ENCODE measurements around the gene NCBP2L. TPM values are rescaled to one million over a fixed set of nuclear protein-coding genes. Genes with fewer than 3 reads are reported as not detected.

NCBP2L gene
- total RNA-seq, 1 donor from 2014 or later = not detected

DNA sequence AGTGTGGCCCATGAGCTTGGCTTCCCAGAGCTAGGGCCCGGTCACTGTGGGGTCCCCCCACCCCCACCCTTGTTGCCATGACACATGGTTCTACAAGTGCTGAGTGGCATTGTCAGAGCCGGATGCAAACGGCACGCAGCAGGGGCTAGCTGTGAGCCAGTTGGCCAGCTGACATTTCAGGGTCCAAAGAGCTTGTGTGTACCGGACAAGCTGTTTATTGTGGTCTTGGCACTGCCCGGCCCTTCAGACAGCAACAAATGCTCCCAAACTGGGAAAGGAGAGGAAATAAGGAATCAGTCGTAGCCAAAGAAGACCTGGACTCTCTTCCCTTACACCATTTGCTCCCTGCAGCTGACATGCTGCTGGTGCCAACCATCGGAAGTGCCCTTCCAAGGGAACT is 38.8 kb upstream of the NCBP2L start:
- H3K36me3 Mint-ChIP-seq (ENCODE audit: low read depth) = no peaks in the 10 kb centered on the region
- H3K27ac Mint-ChIP-seq (ENCODE audit: unreplicated experiment) = no peak overlapping the region
- no peaks in the 10 kb centered on the region for H3K27me3 Mint-ChIP-seq (ENCODE audit: low read depth)
- TF ChIP-seq, protein P1, sequence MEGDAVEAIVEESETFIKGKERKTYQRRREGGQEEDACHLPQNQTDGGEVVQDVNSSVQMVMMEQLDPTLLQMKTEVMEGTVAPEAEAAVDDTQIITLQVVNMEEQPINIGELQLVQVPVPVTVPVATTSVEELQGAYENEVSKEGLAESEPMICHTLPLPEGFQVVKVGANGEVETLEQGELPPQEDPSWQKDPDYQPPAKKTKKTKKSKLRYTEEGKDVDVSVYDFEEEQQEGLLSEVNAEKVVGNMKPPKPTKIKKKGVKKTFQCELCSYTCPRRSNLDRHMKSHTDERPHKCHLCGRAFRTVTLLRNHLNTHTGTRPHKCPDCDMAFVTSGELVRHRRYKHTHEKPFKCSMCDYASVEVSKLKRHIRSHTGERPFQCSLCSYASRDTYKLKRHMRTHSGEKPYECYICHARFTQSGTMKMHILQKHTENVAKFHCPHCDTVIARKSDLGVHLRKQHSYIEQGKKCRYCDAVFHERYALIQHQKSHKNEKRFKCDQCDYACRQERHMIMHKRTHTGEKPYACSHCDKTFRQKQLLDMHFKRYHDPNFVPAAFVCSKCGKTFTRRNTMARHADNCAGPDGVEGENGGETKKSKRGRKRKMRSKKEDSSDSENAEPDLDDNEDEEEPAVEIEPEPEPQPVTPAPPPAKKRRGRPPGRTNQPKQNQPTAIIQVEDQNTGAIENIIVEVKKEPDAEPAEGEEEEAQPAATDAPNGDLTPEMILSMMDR (conservative IDR thresholded peaks at IDR 0.05) = no peak
- no peaks in the 10 kb centered on the region for H3K9me3 Mint-ChIP-seq
- DNase-seq (ENCODE audit: low read depth, low spot score) = no peak
- peaks cover 13% of the 10 kb centered on the region for H3K4me1 Mint-ChIP-seq
- H3K4me3 Mint-ChIP-seq = no peak overlapping the region

DNA sequence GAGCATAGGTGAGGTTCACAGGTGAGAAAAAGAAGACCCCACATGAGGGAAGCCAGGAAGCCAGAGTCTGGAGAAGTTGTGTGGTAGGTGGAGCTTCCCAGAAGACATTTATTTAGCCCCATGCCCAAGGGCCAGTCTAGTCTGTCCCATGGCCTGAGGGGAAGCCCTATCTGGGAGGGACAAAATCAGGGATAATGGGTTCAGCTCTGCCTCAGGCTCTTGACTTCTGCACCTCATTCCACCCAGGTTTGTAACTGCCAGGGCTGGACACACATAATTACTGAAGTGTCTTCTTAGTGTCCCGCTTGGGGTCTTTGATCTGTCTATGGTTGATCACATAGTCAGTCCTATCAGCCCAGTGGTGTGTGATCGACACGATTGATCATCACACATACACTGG is 38.0 kb upstream of the NCBP2L start:
- Mint-ChIP-seq H3K4me3 (no peak overlapping the region), H3K9me3 (no peaks in the 10 kb centered on the region), H3K4me1 (peaks cover 13% of the 10 kb centered on the region), H3K27ac (ENCODE audit: unreplicated experiment) (no peak overlapping the region), H3K36me3 (ENCODE audit: low read depth) (no peaks in the 10 kb centered on the region), H3K27me3 (ENCODE audit: low read depth) (no peaks in the 10 kb centered on the region)
- no peak for DNase-seq (ENCODE audit: low read depth, low spot score)
- TF ChIP-seq, protein P1 (conservative IDR thresholded peaks at IDR 0.05) = no peak

DNA sequence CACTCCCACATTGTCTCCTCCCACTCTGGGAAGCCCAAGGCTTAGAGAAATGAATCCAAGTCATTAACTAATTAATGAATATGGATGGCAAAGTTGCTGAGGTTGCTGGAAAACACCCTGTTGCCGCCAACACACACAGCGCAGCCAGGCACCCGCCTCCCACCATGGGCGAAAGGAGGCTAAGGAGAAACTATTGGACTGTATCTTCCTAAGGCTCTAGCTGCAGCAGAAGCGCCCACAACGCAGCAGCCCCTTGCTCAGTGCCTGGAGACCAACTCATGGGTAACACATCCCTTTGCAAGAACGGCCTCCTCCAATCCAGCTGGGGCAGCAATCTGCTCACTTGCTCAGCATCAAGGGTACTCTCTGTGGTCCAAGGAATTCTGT is 36.1 kb upstream of the NCBP2L start:
- peaks cover 13% of the 10 kb centered on the region for H3K4me1 Mint-ChIP-seq
- TF ChIP-seq, protein P1 (conservative IDR thresholded peaks at IDR 0.05) = no peak
- H3K27ac Mint-ChIP-seq (ENCODE audit: unreplicated experiment) = no peak overlapping the region
- no peaks in the 10 kb centered on the region for H3K27me3 Mint-ChIP-seq (ENCODE audit: low read depth)
- no peak for DNase-seq (ENCODE audit: low read depth, low spot score)
- no peaks in the 10 kb centered on the region for H3K9me3 Mint-ChIP-seq
- H3K4me3 Mint-ChIP-seq = peak overlapping the region; percentile 23
- no peaks in the 10 kb centered on the region for H3K36me3 Mint-ChIP-seq (ENCODE audit: low read depth)

DNA sequence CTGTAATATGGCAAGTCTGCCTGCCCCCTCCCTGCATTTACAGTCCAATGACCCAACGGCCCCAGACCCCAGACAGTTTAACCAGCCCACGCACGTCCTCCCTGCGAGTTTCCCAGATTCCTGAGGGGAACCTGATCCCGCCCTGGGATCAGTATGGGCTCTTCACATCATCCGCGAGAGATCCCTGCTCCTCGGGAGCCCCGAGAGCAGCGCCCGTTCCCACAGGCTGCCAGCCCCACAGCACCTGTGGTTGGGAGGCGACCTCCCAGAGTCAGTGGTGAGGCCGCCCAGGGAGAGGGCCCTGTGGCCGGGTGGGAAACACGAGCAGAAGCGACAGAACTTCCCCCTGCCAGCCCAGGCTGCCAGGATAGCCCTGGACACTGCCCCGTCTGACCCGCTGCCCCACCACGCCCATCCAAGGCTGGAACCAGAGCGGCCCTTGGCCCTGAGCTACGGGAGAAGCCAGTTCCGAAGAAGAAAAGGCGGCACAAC is 34.8 kb upstream of the NCBP2L start:
- H3K27me3 Mint-ChIP-seq (ENCODE audit: low read depth) = no peaks in the 10 kb centered on the region
- no peak overlapping the region for H3K27ac Mint-ChIP-seq (ENCODE audit: unreplicated experiment)
- H3K4me3 Mint-ChIP-seq = no peak overlapping the region
- no peaks in the 10 kb centered on the region for H3K36me3 Mint-ChIP-seq (ENCODE audit: low read depth)
- TF ChIP-seq, protein P1 (conservative IDR thresholded peaks at IDR 0.05) = no peak
- peaks cover 4% of the 10 kb centered on the region for H3K9me3 Mint-ChIP-seq
- peaks cover 17% of the 10 kb centered on the region for H3K4me1 Mint-ChIP-seq
- no peak for DNase-seq (ENCODE audit: low read depth, low spot score)

DNA sequence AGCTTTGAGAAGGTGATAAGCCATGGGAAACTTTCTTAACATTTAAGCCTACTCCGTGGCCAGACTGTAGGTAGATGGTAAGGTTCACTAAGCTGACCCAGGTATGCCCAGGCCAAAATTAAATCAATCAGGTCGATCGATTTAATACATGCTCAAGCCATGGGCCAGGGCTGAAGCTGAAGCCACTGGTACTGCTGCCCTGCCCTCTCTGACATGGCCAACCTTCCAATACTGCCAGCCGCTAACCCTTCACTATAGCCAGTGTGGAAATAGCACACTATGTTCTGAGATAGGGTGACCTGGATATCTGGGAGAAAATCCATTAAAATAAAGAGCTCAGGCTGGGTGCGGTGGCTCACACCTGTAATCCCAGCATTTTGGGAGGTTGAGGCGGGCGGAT is 33.5 kb upstream of the NCBP2L start:
- peaks cover 4% of the 10 kb centered on the region for H3K9me3 Mint-ChIP-seq
- no peak for DNase-seq (ENCODE audit: low read depth, low spot score)
- H3K4me1 Mint-ChIP-seq = peaks cover 17% of the 10 kb centered on the region
- TF ChIP-seq, protein P1 (conservative IDR thresholded peaks at IDR 0.05) = no peak
- H3K36me3 Mint-ChIP-seq (ENCODE audit: low read depth) = no peaks in the 10 kb centered on the region
- no peaks in the 10 kb centered on the region for H3K27me3 Mint-ChIP-seq (ENCODE audit: low read depth)
- H3K4me3 Mint-ChIP-seq = no peak overlapping the region
- no peak overlapping the region for H3K27ac Mint-ChIP-seq (ENCODE audit: unreplicated experiment)

DNA sequence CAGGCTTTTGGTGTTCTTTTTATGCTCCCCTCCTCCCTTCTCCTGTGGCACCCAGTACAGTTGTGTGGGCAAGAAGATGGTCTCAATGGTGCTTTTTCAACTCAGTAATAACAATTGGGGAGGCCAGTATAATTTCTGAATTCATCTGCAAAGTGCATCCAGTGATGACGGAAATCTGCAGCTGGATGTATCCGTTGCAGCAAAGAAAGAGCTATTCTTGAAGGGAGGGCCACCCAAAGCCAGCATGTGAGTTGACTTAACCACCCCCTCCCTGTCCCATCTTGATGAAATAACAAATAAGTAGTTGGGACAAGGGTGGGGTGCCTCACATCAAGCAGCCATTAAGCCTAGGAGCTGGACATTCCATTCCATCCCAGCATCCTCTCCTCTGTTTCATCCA is 32.7 kb upstream of the NCBP2L start:
- peaks cover 4% of the 10 kb centered on the region for H3K9me3 Mint-ChIP-seq

More for the DNA sequence above, 32.7 kb upstream of the NCBP2L start:
- Mint-ChIP-seq H3K4me3 (no peak overlapping the region), H3K27ac (ENCODE audit: unreplicated experiment) (no peak overlapping the region), H3K4me1 (peaks cover 17% of the 10 kb centered on the region), H3K27me3 (ENCODE audit: low read depth) (no peaks in the 10 kb centered on the region), H3K36me3 (ENCODE audit: low read depth) (no peaks in the 10 kb centered on the region)
- TF ChIP-seq, protein P1 (conservative IDR thresholded peaks at IDR 0.05) = no peak
- DNase-seq (ENCODE audit: low read depth, low spot score) = no peak
